ENCODE measurements around the gene MED12.

The MED12 gene

GRCh38 chrX:71117358-71117757 lies 1.0 kb upstream of the MED12 start:
- no peak for TF ChIP-seq CTCF (IDR thresholded peaks at IDR 0.05; ENCODE audit: low read depth, low read length, missing control alignments)
- no peak overlapping the region for H3K4me3 ChIP-seq (replicated peaks; ENCODE audit: low read depth, low read length)
- no peak for DNase-seq (ENCODE audit: extremely low read depth, low read depth)

GRCh38 chrX:71118985-71119535 lies 664 bp downstream of the MED12 start:
- no peak for DNase-seq (ENCODE audit: extremely low read depth, low read depth)
- no peak for TF ChIP-seq CTCF (IDR thresholded peaks at IDR 0.05; ENCODE audit: low read depth, low read length, missing control alignments)
- peak overlapping the region; percentile 58 for H3K4me3 ChIP-seq (replicated peaks; ENCODE audit: low read depth, low read length)

- no peak for TF ChIP-seq CTCF (IDR thresholded peaks at IDR 0.05; ENCODE audit: low read depth, low read length, missing control alignments)
- no peak for DNase-seq (ENCODE audit: extremely low read depth, low read depth)
- no peak overlapping the region for H3K4me3 ChIP-seq (replicated peaks; ENCODE audit: low read depth, low read length)
These were observed 9.9 kb downstream of the MED12 start for GRCh38 chrX:71128166-71128833.

GRCh38 chrX:71128915-71129765 lies 10.7 kb downstream of the MED12 start:
- H3K4me3 ChIP-seq (replicated peaks; ENCODE audit: low read depth, low read length), result no peak overlapping the region
- DNase-seq (ENCODE audit: extremely low read depth, low read depth), result no peak
- TF ChIP-seq CTCF (IDR thresholded peaks at IDR 0.05; ENCODE audit: low read depth, low read length, missing control alignments), result peak; percentile 80

GRCh38 chrX:71131510-71131909 lies 13.1 kb downstream of the MED12 start:
- DNase-seq (ENCODE audit: extremely low read depth, low read depth), result no peak
- H3K4me3 ChIP-seq (replicated peaks; ENCODE audit: low read depth, low read length), result no peak overlapping the region
- TF ChIP-seq CTCF (IDR thresholded peaks at IDR 0.05; ENCODE audit: low read depth, low read length, missing control alignments), result no peak

GRCh38 chrX:71140440-71140839 lies 22.0 kb downstream of the MED12 start:
- H3K4me3 ChIP-seq (replicated peaks; ENCODE audit: low read depth, low read length), result no peak overlapping the region
- no peak for DNase-seq (ENCODE audit: extremely low read depth, low read depth)
- TF ChIP-seq CTCF (IDR thresholded peaks at IDR 0.05; ENCODE audit: low read depth, low read length, missing control alignments), result no peak

Measured in HFF-Myc (cell line).